Activated T-helper 9 cell treated with anti-CD3 and anti-CD28 coated beads, Interleukin-2, amount 50 U/mL, for 16 hours (primary cell): ENCODE results near the gene RCOR1.

Experiments
- DNase-seq: peaks from one replicate; pipeline ENCODE4 v3.0.0-alpha.2; 2020; ENCODE audit warnings: low read depth

Gene RCOR1

DNA sequence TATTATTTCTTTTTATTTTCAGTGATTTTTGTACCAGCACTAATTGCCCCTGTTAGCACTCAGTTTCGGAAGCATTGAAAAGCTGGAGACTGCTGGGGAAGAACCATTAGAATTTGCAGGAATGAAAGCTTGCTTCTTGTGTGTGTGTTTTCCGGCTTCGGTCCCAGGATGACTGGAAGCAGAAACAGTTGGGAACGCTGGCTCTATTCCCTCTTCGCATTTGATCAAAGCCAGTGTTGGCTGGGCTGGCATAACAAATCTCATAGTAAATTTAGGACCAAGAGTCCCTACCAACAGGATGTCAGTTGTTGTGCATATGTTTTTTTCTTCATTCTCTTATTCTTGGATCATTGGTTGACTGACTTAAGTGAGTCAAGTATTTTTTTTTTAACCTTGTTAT is 131.2 kb downstream of the RCOR1 start:
- DNase-seq = no peak

DNA sequence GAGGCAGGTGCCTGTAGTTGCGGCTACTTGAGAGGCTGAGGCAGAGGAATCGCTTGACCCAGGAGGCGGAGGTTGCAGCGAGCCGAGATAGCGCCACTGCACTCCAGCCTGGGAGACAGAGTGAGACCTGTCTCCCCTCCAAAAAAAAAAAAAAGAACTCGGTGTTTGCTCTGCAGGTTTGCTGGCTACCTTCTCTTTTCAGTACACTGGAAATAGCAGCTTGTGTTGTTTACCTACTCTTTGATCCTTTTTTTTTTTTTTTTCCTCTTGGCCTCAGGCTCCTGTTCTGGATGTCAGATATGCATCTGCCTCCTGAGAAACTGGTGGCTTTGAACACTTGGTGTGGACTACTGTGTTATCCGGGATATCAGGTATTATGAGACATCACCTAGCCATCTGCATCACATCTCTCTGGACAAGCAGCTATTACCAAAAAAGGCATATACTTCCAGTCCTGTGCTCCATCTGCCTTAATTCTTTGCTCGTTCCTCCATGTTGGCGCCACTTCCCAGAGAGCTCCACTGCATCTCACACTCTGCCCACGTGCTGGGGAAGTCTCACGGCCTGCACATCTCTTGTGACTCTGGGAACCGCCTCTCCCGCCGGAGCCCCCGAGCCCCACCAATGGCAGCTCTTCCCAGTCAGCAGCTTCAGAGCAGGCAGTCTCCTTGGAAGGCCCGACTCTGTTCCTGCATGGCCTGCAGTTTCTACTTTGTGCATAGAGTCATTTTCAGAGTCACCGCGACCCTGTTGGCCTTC is 133.9 kb downstream of the RCOR1 start:
- DNase-seq = no peak

DNA sequence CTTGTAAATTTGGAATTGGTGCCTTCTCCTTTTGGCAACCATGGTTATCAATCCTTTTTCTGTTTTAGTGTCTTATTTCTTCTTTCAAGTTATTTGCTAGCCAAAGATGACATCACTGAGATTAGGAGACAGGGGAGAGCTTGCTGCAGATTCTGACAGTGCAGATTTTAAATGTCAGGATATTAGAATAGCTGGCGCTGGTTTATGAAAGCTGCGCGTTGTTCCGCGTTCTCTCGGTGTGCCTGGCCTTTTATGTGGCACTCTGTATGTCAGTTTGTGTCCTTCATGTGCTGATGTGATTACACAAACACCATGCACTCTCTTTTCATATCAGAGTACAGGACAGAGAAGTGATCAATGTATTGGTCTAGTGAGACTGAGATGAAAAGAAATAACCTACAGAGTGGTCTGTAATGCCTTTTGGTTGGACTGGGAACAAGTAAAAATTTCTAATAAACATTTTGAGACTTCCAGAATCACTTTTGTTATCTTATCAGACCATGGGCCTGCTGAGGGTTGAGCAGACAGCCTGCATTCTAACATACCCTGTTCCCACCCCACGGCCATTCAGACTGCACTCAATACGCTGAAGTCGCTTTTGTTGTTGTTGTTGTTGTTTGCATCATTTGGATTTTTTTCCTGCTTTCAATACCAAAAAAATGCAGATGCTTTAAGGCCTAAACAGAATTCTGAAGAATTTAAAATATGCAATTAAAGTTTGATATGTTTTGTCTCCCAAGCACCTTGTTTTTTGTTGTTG is 135.1 kb downstream of the RCOR1 start:
- DNase-seq = no peak

DNA sequence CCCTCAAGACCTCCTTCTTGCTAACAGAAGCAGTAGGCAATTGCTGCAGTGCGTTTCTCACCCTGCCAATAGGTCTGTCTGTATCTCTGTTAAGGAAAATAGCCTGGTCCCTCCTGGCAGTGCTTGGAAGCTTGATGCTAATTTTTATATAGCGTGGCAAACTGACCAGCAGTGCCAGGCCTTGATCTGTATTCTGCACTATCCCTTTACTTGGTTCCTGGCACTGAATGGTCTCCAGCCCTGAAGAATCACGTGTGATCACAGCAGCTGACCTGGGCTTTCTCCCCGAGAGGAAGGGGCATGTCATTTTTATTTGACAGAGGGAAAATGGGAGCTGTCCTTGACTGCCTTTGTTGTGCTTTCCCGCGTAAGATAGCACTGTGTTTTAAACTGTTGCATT is 136.1 kb downstream of the RCOR1 start:
- DNase-seq = no peak

DNA sequence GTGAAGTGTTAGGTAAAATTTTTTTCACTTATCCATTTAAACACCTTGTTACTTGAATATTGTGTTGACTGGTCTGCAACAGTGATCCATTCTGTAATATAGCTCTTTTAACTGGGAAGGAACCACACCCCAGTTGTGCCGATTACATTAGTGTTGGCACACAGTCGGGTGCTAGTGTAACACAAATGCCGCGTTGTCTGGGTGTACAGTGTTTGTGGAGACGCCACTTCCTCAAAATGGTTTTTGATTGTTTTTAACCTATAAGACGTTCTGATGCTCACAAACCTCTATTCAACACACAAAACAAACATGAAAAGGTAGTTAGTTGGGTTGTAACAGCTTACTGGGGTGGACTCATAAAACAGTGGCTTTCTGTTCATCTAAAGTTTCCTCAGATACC is 136.8 kb downstream of the RCOR1 start:
- no peak for DNase-seq

DNA sequence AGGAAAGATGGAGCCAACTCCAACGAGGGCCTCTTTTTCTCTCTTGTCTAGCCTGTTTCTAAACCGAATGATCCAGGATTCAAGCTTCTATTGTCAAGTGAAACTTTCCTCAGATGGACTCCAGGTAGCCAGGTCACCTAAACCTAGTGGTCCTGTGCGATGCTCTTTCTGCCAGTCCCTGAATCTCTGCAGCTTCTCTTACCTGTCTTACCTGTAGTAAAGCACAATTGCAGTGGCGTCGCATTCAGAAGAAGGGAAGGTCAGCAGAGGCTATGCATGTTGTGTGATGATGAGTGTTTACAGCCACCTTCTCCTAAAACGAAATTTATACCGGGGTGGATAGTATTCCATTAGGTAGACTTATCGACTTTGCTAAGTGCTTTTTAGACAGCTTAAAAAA is 137.4 kb downstream of the RCOR1 start:
- no peak for DNase-seq

DNA sequence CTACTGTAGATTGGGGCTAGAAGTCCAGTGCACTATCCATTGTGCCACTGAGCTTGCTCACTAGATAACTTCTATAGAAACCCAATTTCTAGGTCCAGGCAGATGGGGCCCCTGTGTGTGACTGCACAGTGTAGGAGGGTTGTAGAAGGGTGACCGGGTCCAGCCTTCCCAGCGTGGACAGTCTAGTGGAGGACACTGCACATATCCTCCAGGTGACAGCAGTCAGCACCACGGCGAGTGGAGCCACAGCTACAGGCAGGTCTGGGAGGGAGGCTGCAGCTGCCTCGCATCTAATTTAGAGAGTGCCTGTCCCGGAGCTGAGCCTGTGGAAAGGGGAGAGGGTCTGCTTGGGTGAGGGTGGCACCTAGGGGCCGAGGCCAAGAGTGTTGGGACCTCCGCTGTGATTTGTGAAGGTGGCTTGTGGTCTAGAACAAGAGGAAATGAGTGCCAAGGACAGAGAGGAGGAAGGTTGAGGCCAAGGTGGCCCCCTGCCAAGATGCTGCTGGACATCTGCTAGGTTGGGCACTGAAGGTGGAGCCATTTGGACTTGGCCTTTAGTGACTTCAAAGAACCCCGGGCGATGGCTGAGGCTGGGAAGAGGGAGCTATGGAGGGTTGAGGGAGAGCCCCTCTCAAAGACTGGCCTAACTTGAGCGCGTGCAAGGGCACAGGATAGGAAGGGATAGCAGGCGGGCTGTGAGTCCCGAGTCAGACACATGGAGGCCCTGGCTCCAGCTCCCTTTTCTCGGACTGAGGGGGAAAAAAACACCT is 138.8 kb downstream of the RCOR1 start:
- DNase-seq = no peak

DNA sequence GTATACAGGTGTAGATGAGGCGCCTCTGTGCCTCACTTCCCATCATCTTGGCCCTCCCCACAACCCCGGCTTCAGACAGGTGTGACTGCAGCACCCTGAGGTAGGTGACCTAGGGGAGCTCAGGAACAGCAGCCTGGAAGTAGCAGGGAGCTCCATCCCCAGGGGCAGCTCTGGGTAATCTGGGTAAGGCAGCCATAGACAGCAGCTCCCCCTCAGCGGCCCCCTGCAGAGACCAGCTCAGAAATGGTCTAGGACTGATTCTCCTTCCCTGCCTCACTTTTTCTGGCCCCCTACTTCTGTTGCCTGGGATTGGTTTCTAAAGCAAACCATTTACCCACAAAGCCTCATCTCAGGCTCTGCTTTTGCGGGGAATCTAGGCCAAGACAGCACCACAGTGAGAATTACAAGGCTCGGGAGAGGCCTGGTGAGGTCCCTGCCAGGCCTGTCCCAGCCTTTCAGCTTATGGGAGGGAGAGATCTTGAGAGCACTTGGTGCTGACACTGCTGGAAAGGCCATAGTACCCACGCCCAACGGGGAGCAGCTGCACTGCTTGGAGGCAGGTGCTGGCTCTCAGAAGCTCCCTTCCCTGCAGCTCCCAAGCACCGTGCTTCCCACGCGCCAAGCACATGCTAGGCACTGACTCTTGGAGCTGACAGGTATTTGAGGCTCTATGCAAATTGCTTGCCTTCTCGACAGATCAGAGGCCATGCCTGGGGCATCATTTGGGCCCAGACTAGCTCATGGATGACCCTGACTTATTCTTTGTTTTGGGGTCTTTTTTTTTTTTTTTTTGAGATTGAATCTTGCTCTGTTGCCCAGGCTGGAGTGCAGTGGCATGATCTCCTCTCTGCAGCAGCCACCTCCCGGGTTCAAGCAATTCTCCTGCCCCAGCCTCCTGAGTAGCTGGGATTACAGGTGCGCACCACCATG is 139.7 kb downstream of the RCOR1 start:
- DNase-seq = no peak

DNA sequence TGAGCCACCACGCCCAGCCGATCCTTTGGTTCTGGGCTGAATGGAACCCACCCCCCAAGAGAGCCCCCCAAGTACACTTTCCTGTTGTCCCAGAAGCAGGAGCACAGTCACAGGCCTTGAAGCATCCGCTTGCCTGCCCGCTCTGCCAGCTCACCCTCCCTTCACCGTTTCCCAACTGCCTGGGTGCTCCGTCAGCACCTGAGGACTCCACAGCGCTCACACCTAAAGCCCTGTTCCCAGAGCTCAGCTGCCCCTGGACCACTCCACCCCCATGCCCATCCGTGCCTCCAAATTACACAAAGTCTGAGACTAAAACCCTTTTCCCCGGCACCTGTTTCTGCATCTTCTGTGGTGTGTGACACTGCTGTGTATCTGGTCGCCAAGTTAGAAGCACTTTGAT is 140.5 kb downstream of the RCOR1 start:
- no peak for DNase-seq

DNA sequence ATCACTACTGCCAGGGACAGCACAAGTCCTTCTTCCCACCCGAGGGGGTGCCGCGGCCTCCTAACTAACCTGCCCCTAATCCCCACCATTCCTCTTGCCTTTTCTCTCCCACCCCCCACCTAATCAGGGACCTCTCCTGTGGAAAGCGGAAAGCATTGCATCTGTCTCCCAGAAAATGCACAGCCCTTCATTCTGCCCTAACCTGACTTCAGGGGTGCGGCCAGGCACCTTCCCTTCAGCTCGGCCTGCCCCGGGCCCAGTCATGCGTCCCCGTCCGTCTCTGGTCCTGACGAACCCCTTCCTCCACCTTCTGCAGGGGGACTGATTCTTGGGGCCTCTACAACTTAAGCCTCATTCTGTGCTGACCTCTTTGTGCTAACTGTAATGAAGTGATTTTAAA is 140.9 kb downstream of the RCOR1 start:
- DNase-seq = no peak

DNA sequence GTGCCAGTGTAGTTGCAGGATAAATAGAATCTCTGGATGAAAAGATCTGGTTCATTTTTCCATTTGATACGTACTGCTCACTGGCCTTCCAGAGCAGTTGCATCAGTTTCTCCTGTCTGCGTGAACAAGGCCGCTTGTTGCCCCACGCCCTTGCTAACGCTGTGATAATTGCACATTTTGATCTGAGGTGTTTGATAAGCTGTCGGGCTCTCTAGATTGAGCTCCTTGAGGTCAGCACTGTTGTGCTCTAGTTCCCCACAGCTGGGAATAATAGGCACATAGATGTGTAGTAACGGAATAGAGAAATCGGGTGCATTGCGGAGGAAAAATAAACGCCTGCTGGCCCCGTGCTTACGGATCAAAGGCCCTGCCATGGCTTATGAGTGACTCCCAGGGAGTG is 142.0 kb downstream of the RCOR1 start:
- no peak for DNase-seq

DNA sequence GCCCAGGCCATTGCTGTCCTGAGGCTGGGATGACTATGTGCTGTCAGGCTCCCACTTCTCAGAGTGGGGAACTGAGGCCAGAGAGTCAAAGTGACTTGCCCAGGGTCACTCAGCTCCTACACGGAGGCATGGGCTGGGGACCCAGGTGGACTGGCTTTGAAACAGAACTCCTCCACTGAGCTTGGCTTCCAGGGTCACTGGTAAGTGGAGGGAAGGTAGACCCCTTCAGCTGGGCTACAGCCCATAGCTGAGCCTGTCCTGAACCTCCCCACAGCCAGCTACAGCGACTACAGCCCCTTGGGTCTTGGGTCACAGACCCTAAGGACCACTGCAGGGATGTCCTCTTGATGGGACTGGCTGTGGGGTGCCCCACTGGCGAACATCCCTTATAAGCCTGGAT is 144.5 kb downstream of the RCOR1 start:
- DNase-seq = no peak

DNA sequence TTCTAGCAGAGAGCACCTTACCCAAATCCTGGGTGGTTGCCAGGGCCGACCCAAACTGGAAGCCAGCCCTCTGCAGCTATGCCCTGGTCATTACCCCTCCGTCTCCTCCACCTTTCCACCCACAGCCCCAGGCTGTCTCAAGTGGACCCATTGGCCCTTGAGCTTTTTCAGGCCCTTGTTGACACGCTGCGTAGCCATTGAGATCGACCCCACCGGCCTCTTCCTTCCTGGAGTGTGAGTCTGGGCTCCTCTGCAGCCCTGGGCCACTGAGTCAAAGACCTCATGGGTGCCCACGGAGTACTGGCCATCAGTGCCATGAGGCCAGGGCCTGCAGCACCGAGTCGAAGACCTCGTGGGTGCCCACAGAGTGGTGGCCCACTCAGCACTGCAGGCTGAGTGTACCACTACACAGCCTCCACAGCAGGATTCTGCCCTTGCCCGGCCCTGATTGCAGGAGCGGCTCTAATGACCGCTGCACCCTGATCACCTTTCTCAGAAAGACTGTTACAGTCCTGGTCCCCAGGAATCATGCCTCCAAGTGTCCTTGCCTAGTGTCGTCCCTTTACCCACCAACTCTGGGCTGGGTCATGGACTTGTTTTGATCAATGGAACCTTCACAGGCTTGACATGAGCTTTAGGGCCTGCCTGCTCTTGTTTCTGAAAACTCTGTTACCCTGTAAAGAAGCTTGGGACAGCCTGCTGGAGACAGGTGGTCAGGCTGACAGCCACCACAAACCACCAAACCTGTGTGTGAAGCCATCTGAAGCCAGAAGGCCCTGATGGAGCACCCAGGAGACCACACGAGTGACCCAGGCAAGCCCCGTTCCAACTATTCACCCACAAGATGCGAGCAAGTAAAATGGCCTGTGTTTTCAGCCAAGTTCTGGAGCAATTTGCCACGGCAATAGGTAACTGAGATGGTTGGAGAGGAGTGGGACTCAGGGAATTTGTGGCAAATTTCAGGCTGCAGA is 145.2 kb downstream of the RCOR1 start:
- no peak for DNase-seq

DNA sequence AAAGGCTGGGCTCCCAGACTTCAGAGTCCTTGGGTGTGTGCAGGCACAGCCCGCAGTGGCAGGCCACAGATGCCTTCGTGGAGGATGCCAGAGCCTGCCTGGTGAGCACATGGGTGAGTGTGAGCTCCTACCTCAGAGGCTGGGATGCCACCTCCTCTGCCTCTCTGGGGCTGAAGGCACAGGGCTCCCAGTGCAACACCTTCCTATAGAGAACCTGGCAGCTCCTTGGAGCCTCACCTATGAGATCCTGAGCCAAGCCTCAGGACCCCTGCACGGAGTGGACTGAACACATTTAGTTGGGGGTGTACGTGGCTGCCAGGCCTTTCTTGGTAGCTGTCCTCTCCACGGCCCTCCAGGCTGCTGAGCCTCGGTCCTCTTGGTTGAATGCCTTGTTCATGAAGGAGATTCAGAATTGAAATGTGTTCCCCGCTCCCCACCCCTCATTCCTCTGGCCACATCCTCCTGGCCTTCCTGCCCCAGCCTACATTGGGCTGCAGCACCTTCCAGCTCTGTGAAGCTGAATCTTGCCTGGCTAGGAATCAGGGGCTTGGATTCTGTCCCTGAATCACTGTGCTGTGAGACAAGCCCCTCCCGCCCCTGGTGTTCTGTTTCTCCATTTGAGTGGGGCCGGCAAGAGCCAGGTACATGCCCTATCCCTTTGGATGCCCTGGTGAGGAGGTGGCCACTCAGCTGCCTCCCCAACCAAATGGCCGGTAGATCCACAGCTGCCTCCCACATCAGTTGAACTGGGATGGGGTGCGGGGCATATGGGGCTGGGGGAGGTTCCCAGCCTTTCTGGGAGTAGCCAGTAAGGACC is 146.1 kb downstream of the RCOR1 start:
- DNase-seq = no peak

DNA sequence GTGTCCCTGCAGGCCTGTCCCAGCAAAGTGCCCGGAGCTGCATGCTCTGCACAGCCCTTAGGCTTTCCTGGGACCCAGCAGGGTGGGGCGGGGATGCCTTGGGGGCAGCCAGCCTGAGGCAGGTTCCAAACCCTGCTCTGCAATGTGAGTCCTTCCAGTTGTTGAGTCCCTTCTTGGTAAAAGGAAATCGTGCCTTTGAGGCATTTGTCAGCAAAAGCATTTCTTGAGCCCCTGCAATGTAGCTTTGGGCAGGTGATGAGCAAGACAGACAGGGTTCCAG is 146.7 kb downstream of the RCOR1 start:
- DNase-seq = no peak

DNA sequence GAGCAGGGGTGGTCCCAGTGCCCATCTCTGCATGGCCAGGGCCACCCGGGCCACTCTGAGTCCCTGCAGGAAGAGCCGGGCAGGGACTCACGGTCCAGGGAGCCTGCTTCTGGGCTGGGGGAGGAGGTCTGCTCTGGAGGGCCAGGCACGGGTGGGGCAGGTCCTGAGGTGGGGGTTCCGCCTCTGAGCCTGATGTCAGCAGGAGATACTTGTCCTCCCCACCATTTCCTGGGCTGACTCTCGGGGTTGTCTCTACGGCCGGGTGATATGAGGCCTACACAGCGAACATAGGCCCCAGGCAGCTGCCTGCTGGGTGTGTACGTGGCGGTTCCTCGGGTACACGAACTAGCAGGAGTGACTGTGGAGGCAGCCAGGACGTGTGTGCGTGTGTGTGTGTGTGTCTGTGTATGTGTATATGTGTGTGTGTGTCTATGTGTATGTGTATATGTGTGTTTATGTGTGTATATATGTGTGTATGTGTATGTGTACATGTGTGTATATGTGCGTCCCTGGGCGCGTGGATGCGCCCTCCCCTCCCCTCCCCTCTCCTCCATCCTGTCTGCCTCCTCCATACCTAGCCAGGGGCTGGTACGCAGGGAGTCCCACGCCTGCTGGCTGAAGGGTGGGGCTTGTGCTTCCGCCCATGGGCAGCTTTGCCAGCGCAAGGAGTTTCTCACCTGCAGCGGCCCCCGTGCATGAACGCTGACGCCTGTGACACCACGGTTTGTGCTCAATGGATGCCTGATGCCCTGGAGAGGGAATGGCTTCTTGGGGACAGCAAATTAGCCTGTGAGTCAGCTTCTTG is 154.4 kb downstream of the RCOR1 start:
- DNase-seq = no peak

DNA sequence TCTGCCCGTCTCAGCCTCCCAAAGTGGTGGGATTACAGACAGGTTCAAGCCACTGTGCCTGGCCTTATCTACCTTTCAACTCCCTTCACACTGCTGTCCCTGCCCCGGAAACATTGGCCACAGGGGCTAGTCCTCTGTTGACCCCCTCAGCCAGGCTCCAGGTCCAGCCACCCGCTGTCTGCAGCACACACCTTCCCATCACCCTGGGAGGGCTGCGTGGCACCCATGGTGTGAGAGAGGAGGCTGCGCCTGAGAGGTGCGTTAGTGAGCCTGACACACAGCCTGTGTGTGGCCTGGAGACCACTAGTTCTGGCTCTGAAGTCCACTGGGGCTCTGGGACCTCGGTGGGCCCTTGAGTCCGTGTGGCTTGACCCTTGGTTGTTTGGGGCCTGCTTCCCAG is 156.4 kb downstream of the RCOR1 start:
- no peak for DNase-seq

DNA sequence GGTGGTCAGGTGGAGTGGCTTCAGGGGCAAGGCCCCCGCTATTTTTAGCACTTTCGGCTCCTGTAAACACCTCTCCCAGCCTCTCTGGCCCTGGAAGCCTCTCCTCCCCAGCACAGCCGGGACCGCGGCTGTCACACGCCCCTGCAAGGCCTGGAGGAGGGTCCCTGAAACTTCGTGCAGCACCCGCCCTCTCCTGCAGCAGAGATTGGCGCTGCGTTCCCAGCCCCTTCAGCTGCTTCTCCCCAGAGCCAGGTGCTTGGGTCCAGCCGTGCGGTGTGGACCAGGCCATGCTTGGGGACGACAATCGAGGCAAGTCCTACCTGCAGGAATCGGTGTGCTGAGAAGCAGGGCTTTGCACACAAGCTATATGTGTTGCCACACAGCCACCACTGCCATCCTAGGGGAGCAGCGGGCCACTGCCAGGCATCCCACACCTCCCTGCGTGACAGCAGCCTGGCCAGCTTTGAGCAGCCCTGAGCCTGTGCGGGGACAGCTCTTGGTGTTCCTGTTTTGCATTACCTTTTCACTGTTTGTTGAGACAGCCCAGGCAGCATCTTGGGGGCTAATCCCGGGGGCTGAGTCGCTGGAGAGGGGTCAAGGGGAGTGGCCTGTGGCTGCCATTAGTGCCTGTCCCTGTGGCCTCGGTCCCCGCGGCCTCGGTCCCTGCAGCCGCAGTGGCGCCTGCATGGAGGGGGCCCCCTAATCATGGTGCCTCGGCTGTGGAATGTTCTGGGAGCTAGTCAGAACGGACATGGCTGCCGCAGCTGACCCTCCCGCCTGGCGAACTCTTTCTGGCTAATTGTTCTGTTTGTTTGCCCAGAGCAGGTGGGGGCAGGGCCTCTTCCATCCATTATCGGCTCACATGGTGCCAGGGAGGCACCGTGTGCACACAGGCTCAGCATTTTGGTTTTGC is 157.2 kb downstream of the RCOR1 start:
- no peak for DNase-seq
